HepG2 (cell line): ENCODE data around the gene RPL3. TPM values are rescaled to one million over a fixed set of nuclear protein-coding genes. Genes with fewer than 3 reads are reported as not detected.

ENCODE experiments used
- ATAC-seq: fragments of 200-7000 bp; cut with Tn5 transposase; 3 replicates; pipeline ENCODE4 v1.9.1; 2020; ENCODE audit warnings: mild to moderate bottlenecking, moderate library complexity
- BruUV-seq: library from RNA; stranded (reverse); fragments of 400-500 nt; replicated peaks from 2 replicates; lab custom pipeline; 2021; lab: Mats Ljungman, UMichigan
- CTCF ChIA-PET: fragments of 300-600 bp; formaldehyde crosslinking; extraction: SDS; loops from one replicate; lab custom pipeline; 2021; ENCODE audit warnings: low total read pairs, inconsistent platforms, low intra/inter-chr PET ratio; lab: Yijun Ruan, JAX
- POLR2A ChIA-PET: fragments of 350-600 bp; sonication (Branson Sonifier 250); formaldehyde crosslinking; loops from one replicate; lab custom pipeline; 2020; ENCODE audit warnings: antibody characterized with exemption, inconsistent platforms; lab: Yijun Ruan, JAX
- DNase-seq: peaks from one replicate; pipeline ENCODE4 v3.0.0-alpha.2; 2015; ENCODE audit warnings: low spot score
- FAIRE-seq: peaks from 3 replicates; lab custom pipeline; 2011; peaks lifted over from hg19 to GRCh38; lab: Jason Lieb, UNC
- H2AFZ ChIP-seq: one replicate; pipeline ENCODE4 v1.6.1; 2011; ENCODE audit warnings: low read length, inconsistent platforms
- H3K27ac ChIP-seq: fragments of 300-600 bp; 3 replicates; pipeline ENCODE4 v1.8.0; 2011; ENCODE audit warnings: mixed run types, mild to moderate bottlenecking, mixed read lengths, low read length, inconsistent platforms; ENCODE audit not compliant: insufficient read depth; ENCODE audit errors: extremely low read length
- H3K27me3 ChIP-seq, 2 experiments: fragments of 200-600 bp in 1 of 2; 2 replicates in 1 of 2; 3 replicates in 1 of 2; pipeline versions ENCODE4 v1.6.0 to v1.8.0; 2011; ENCODE audit warnings: low read length in 2 of 2, mild to moderate bottlenecking in 2 of 2, moderate library complexity in 2 of 2, inconsistent platforms in 1 of 2; ENCODE audit not compliant: insufficient read depth in 2 of 2, control insufficient read depth in 1 of 2
- H3K36me3 ChIP-seq, 2 experiments: fragments of 200-600 bp in 1 of 2; replicated peaks in 1 of 2; 2 replicates in 1 of 2; 3 replicates in 1 of 2; pipeline versions ENCODE4 v1.5.1 to v1.8.0; 2011; ENCODE audit warnings: low read length in 2 of 2, inconsistent platforms in 1 of 2; ENCODE audit not compliant: insufficient read depth in 2 of 2, control insufficient read depth in 1 of 2
- H3K4me1 ChIP-seq: 2 replicates; pipeline ENCODE4 v1.5.1; 2012; ENCODE audit warnings: low read length, inconsistent platforms; ENCODE audit not compliant: insufficient read depth
- H3K4me2 ChIP-seq: 2 replicates; pipeline ENCODE4 v1.6.0; 2011; ENCODE audit warnings: low read depth, low read length, inconsistent platforms
- H3K4me3 ChIP-seq, 3 experiments: fragments of 200-600 bp in 1 of 3; sonication (generic), shearing (Covaris generic) in 1 of 3; replicated peaks in 1 of 3; 2 replicates each; pipeline ENCODE4 v1.5.1; 2011 to 2016; ENCODE audit warnings: low read length in 3 of 3, inconsistent platforms in 2 of 3, low read depth in 2 of 3, mild to moderate bottlenecking in 2 of 3, control low read depth in 1 of 3, mixed read lengths in 1 of 3; ENCODE audit not compliant: insufficient read depth in 1 of 3
- H3K79me2 ChIP-seq: one replicate; pipeline ENCODE4 v1.6.1; 2011; ENCODE audit warnings: low read length, inconsistent platforms; ENCODE audit not compliant: insufficient read depth
- H3K9ac ChIP-seq: 2 replicates; pipeline ENCODE4 v1.6.0; 2011; ENCODE audit warnings: mild to moderate bottlenecking, low read depth, low read length, inconsistent platforms; ENCODE audit not compliant: insufficient read depth
- H3K9me3 ChIP-seq: 2 replicates; pipeline ENCODE4 v1.5.1; 2012; ENCODE audit warnings: mild to moderate bottlenecking, low read length
- H4K20me1 ChIP-seq: 2 replicates; pipeline ENCODE4 v1.6.0; 2011; ENCODE audit warnings: inconsistent platforms, mild to moderate bottlenecking, low read length, moderate library complexity; ENCODE audit not compliant: insufficient read depth
- FOXM1 ChIP-seq: sonication (generic); formaldehyde crosslinking; IDR thresholded peaks from 2 replicates; pipeline ENCODE4 v1.5.0; 2020; ENCODE audit warnings: missing genetic modification reagents
- GABPB1 ChIP-seq: IDR thresholded peaks from 2 replicates; pipeline ENCODE4 v1.6.1; 2016; ENCODE audit warnings: mild to moderate bottlenecking, missing genetic modification reagents, moderate library complexity, missing compliant biosample characterization
- GTF2F1 ChIP-seq: fragments of 150-350 bp; IDR thresholded peaks from 2 replicates; pipeline ENCODE4 v1.6.1; 2014; ENCODE audit warnings: low read length
- PHF21A ChIP-seq: sonication (generic); formaldehyde crosslinking; IDR thresholded peaks from 2 replicates; pipeline ENCODE4 v1.5.0; 2020; ENCODE audit warnings: mild to moderate bottlenecking, missing genetic modification reagents
- RFX3 ChIP-seq: IDR thresholded peaks from 2 replicates; pipeline ENCODE4 v1.6.1; 2016; ENCODE audit warnings: missing biosample characterization, missing genetic modification reagents
- RNF2 ChIP-seq: fragments of 450-650 bp; conservative IDR thresholded peaks from 2 replicates; pipeline ENCODE4 v1.6.1; 2016; ENCODE audit warnings: low read depth
- SMC3 ChIP-seq: IDR thresholded peaks from 2 replicates; pipeline ENCODE4 v1.6.1; 2011; ENCODE audit warnings: low read length, improper control_type of control experiment
- ZMAT3 ChIP-seq: sonication (generic); formaldehyde crosslinking; conservative IDR thresholded peaks from 2 replicates; pipeline ENCODE4 v1.7.0; 2021; ENCODE audit warnings: missing genetic modification reagents
- ZNF282 ChIP-seq: fragments of 450-650 bp; IDR thresholded peaks from 2 replicates; pipeline ENCODE4 v1.6.1; 2018; ENCODE audit not compliant: partially characterized antibody
- ZNF501 ChIP-seq: sonication (generic); formaldehyde crosslinking; IDR thresholded peaks from 2 replicates; pipeline ENCODE4 v1.5.1; 2020; ENCODE audit warnings: mild to moderate bottlenecking, moderate library complexity, missing genetic modification reagents
- ZNF556 ChIP-seq: sonication (generic); formaldehyde crosslinking; IDR thresholded peaks from 2 replicates; pipeline ENCODE4 v1.4.0; 2020; ENCODE audit warnings: mild to moderate bottlenecking, missing genetic modification reagents, borderline replicate concordance
- WGBS: methylation state at CpG from one replicate; pipeline ENCODE4 v1.1.6; 2017; ENCODE audit warnings: low lambda C conversion rate; 5-methylcytosine and 5-hydroxymethylcytosine counted together
- in situ Hi-C: cut with HindIII; loops from 2 replicates; pipeline ENCODE4 v1.10.0; 2017; ENCODE audit warnings: low pct_unique_long_range_greater_than_20kb; ENCODE audit not compliant: extremely low pct_ligation_motif_present
- intact Hi-C: fragments of 100-400 bp; cut with micrococcal nuclease; formaldehyde crosslinking; loops from one replicate; pipeline ENCODE4 v1.10.0; 2022; ENCODE audit not compliant: unreplicated experiment
- polyA plus RNA-seq, 8 experiments: library from polyadenylated mRNA; depleted of rRNA in 3 of 8; stranded (reverse) in 7 of 8; unstranded in 1 of 8; fragments of >200 nt; fragmentation: Illumina TruSeq in 4 of 8; extraction: Trizol in 4 of 8; gene quantifications; 2 replicates each; pipeline versions ENCODE4 v1.2.1 to v1.2.3, GENCODE V29; 2011 to 2016; ENCODE audit warnings: low read depth in 4 of 8, missing spikeins in 1 of 8, mixed read lengths in 1 of 8; ENCODE audit not compliant: insufficient read depth in 1 of 8
- total RNA-seq, 5 experiments: library from RNA; depleted of rRNA; stranded (reverse); fragments of >200 nt; fragmentation: Illumina TruSeq; extraction: Trizol; gene quantifications; 2 replicates each; pipeline ENCODE4 v1.2.3, GENCODE V29; 2016; ENCODE audit warnings: low read depth in 1 of 5
- TF ChIP-seq, protein P1 (sequence below): sonication (generic); formaldehyde crosslinking; IDR thresholded peaks from 2 replicates; pipeline ENCODE4 v1.4.0; 2020; ENCODE audit warnings: missing genetic modification reagents, borderline replicate concordance
- TF ChIP-seq, protein P2 (sequence below): sonication (generic); formaldehyde crosslinking; IDR thresholded peaks from 2 replicates; pipeline ENCODE4 v1.4.0; 2020; ENCODE audit warnings: missing genetic modification reagents
- TF ChIP-seq, protein P3 (sequence below): sonication (generic); formaldehyde crosslinking; IDR thresholded peaks from 2 replicates; pipeline ENCODE4 v1.5.0; 2020; ENCODE audit warnings: missing genetic modification reagents, mild to moderate bottlenecking, borderline replicate concordance

Gene RPL3
- total and polyA plus RNA-seq, 2 of the 13 experiments (the other 11 are each of a cell fraction or from before 2014, with no cell fraction given): 1,051 to 3,279 TPM

DNA sequence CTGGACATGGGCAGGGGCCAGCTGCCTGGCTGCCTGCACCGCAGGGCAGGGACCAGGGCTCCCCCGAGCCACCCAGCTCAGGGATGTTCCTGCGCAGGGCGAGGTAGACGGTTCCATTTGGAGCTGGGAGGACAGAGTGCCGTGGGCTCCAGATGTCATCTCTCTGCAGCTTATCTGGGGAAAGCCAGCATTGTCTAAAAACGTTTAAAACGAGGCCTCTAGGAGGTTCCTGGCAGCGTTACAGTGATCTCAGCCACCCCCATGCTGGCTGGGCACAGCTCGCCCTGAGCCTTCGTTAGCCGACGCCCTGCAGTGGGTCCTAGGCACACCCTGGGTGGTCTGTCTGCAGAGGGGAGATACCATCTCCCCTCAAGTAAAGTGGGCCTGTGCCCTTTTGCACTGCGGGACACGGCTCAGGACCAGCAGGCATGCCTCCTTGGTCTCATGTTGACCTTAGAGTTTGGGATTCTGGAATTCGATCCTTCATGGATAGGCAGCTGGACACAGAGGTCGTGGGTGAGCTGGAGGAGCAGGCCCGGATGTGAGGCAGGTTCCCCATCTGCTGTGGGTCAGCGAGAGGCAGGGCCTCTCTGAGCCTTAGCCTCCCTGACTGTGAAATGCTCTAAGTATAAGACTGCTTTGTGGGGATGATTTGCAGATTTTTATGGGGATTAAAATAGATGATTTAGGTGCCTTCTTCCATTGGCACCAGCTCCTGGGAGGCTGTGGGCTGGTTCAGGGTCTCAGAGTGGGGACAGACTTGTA lies 44.5 kb upstream of the RPL3 start:
- no peak for ATAC-seq
- no peak overlapping the region for H3K4me2 ChIP-seq
- TF ChIP-seq, protein P1, sequence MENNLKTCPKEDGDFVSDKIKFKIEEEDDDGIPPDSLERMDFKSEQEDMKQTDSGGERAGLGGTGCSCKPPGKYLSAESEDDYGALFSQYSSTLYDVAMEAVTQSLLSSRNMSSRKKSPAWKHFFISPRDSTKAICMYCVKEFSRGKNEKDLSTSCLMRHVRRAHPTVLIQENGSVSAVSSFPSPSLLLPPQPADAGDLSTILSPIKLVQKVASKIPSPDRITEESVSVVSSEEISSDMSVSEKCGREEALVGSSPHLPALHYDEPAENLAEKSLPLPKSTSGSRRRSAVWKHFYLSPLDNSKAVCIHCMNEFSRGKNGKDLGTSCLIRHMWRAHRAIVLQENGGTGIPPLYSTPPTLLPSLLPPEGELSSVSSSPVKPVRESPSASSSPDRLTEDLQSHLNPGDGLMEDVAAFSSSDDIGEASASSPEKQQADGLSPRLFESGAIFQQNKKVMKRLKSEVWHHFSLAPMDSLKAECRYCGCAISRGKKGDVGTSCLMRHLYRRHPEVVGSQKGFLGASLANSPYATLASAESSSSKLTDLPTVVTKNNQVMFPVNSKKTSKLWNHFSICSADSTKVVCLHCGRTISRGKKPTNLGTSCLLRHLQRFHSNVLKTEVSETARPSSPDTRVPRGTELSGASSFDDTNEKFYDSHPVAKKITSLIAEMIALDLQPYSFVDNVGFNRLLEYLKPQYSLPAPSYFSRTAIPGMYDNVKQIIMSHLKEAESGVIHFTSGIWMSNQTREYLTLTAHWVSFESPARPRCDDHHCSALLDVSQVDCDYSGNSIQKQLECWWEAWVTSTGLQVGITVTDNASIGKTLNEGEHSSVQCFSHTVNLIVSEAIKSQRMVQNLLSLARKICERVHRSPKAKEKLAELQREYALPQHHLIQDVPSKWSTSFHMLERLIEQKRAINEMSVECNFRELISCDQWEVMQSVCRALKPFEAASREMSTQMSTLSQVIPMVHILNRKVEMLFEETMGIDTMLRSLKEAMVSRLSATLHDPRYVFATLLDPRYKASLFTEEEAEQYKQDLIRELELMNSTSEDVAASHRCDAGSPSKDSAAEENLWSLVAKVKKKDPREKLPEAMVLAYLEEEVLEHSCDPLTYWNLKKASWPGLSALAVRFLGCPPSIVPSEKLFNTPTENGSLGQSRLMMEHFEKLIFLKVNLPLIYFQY (CRISPR knock-in tag): no peak
- TF ChIP-seq ZNF501 (no peak), RNF2 (no peak), SMC3 (no peak), FOXM1 (no peak), GTF2F1 (no peak), ZNF556 (CRISPR knock-in tag) (no peak), ZMAT3 (no peak), RFX3 (no peak), GABPB1 (CRISPR knock-in tag) (no peak), ZNF282 (no peak), PHF21A (CRISPR knock-in tag) (no peak)
- TF ChIP-seq, protein P2, sequence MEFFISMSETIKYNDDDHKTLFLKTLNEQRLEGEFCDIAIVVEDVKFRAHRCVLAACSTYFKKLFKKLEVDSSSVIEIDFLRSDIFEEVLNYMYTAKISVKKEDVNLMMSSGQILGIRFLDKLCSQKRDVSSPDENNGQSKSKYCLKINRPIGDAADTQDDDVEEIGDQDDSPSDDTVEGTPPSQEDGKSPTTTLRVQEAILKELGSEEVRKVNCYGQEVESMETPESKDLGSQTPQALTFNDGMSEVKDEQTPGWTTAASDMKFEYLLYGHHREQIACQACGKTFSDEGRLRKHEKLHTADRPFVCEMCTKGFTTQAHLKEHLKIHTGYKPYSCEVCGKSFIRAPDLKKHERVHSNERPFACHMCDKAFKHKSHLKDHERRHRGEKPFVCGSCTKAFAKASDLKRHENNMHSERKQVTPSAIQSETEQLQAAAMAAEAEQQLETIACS (CRISPR knock-in tag): no peak
- TF ChIP-seq, protein P3, sequence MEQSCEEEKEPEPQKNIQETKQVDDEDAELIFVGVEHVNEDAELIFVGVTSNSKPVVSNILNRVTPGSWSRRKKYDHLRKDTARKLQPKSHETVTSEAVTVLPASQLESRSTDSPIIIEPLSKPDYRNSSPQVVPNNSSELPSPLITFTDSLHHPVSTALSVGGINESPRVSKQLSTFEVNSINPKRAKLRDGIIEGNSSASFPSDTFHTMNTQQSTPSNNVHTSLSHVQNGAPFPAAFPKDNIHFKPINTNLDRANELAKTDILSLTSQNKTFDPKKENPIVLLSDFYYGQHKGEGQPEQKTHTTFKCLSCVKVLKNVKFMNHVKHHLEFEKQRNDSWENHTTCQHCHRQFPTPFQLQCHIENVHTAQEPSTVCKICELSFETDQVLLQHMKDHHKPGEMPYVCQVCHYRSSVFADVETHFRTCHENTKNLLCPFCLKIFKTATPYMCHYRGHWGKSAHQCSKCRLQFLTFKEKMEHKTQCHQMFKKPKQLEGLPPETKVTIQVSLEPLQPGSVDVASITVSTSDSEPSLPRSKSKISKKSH: no peak
- TF ChIP-seq, all 625 proteins: peak for 0
- in situ Hi-C loops (no loop called here), intact Hi-C loops (no loop called here)
- H2AFZ ChIP-seq: no peak overlapping the region
- no peak overlapping the region for H3K27ac ChIP-seq
- DNase-seq (no peak), FAIRE-seq (no peak)
- H3K36me3 ChIP-seq: no peaks in the 10 kb centered on the region
- H3K9me3 ChIP-seq: no peaks in the 10 kb centered on the region
- no TSS peak for BruUV-seq
- H3K27me3 ChIP-seq: peaks cover 0 to 16% of the 10 kb centered on the region in 2 experiments; a peak in 4 of 5 replicates
- H3K4me1 ChIP-seq: peaks cover 20% of the 10 kb centered on the region
- ChIA-PET POLR2A (interaction anchor here (0.9 to 1.2 kb wide), 2 partner anchors 44 to 53 kb away, joined by 3 to 4 read pairs; partner anchors contain the start of gene RPL3), CTCF (no interaction called here)
- no peak overlapping the region for H3K4me3 ChIP-seq
- no peaks in the 10 kb centered on the region for H4K20me1 ChIP-seq
- H3K9ac ChIP-seq: no peak overlapping the region
- WGBS: 33% methylated on average over 3 of the region's 19 CpGs
- no peaks in the 10 kb centered on the region for H3K79me2 ChIP-seq
